ENCODE data around the gene BHLHE41. TPM values are rescaled to one million over a fixed set of nuclear protein-coding genes. Genes with fewer than 3 reads are reported as not detected.

The BHLHE41 gene
- polyA plus RNA-seq, 1 of the 3 experiments (the other 2 are of a cell fraction): 16.1 TPM

GRCh38 chr12:26109343-26109881 is 15.4 kb downstream of the BHLHE41 start:
- Histone ChIP-seq H4K20me1 (ENCODE audit: insufficient read depth) (no peaks in the 10 kb centered on the region), H3K4me1 (ENCODE audit: control insufficient read depth in 1 of 2, insufficient read depth in 2 of 2, low read depth in 1 of 2, low read length in 1 of 2) (peaks cover 0 to 9% of the 10 kb centered on the region in 2 experiments; a peak in 2 of 4 replicates), H3K9me2 (no peaks in the 10 kb centered on the region), H3K9ac (no peak overlapping the region), H3K4me3 (ENCODE audit: low read depth in 2 of 2, low read length in 1 of 2) (no peak overlapping the region), H3K9me3 (no peaks in the 10 kb centered on the region), H3K27me3 (ENCODE audit: insufficient read depth) (no peaks in the 10 kb centered on the region), H3K27ac (ENCODE audit: low read depth in 2 of 2, low read length in 1 of 2) (no peak overlapping the region), H3K79me2 (ENCODE audit: insufficient read depth) (no peaks in the 10 kb centered on the region), H3K4me2 (no peak overlapping the region), H3F3A (replicated peaks; ENCODE audit: insufficient read depth) (no peaks in the 10 kb centered on the region), H2AFZ (ENCODE audit: low read depth) (no peak overlapping the region), H3K36me3 (replicated peaks in 1 of 2; ENCODE audit: control insufficient read depth in 1 of 2, insufficient read depth in 2 of 2, low read length in 1 of 2) (no peaks in the 10 kb centered on the region)
- ChIA-PET POLR2A (no interaction called here), CTCF (interaction anchor here (1.0 to 1.7 kb wide), 4 partner anchors 12 to 543 kb away, joined by 3 to 6 read pairs (median 5); no protein-coding TSS in a partner anchor)
- WGBS (ENCODE audit: low lambda C conversion rate): 90% methylated on average over 10 of the region's 10 CpGs
- TF ChIP-seq ZBTB33 (IDR thresholded peaks at IDR 0.05; ENCODE audit: borderline replicate concordance, low read depth): no peak
- no peak for TF ChIP-seq USF2 (IDR thresholded peaks at IDR 0.05; ENCODE audit: borderline replicate concordance, low read depth, low read length)
- TF ChIP-seq RXRA (IDR thresholded peaks at IDR 0.05; ENCODE audit: borderline replicate concordance, low read depth): no peak
- TF ChIP-seq GABPA (IDR thresholded peaks at IDR 0.05; ENCODE audit: low read depth): no peak
- TF ChIP-seq RFX5 (IDR thresholded peaks at IDR 0.05; ENCODE audit: low read length): no peak
- TF ChIP-seq YY1 (IDR thresholded peaks at IDR 0.05; ENCODE audit: low read depth): no peak
- TF ChIP-seq GATA2 (CRISPR knock-in tag; IDR thresholded peaks at IDR 0.05): no peak
- TF ChIP-seq, protein P1, sequence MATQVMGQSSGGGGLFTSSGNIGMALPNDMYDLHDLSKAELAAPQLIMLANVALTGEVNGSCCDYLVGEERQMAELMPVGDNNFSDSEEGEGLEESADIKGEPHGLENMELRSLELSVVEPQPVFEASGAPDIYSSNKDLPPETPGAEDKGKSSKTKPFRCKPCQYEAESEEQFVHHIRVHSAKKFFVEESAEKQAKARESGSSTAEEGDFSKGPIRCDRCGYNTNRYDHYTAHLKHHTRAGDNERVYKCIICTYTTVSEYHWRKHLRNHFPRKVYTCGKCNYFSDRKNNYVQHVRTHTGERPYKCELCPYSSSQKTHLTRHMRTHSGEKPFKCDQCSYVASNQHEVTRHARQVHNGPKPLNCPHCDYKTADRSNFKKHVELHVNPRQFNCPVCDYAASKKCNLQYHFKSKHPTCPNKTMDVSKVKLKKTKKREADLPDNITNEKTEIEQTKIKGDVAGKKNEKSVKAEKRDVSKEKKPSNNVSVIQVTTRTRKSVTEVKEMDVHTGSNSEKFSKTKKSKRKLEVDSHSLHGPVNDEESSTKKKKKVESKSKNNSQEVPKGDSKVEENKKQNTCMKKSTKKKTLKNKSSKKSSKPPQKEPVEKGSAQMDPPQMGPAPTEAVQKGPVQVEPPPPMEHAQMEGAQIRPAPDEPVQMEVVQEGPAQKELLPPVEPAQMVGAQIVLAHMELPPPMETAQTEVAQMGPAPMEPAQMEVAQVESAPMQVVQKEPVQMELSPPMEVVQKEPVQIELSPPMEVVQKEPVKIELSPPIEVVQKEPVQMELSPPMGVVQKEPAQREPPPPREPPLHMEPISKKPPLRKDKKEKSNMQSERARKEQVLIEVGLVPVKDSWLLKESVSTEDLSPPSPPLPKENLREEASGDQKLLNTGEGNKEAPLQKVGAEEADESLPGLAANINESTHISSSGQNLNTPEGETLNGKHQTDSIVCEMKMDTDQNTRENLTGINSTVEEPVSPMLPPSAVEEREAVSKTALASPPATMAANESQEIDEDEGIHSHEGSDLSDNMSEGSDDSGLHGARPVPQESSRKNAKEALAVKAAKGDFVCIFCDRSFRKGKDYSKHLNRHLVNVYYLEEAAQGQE (IDR thresholded peaks at IDR 0.05; ENCODE audit: low read depth, low read length): no peak
- TF ChIP-seq TEAD4 (IDR thresholded peaks at IDR 0.05; ENCODE audit: borderline replicate concordance, insufficient read depth): no peak
- no peak for TF ChIP-seq EZH2phosphoT487 (IDR thresholded peaks at IDR 0.05; ENCODE audit: borderline replicate concordance, low read depth)
- TF ChIP-seq CHD2 (IDR thresholded peaks at IDR 0.05; ENCODE audit: low read length, partially characterized antibody): no peak
- TF ChIP-seq, protein P2, sequence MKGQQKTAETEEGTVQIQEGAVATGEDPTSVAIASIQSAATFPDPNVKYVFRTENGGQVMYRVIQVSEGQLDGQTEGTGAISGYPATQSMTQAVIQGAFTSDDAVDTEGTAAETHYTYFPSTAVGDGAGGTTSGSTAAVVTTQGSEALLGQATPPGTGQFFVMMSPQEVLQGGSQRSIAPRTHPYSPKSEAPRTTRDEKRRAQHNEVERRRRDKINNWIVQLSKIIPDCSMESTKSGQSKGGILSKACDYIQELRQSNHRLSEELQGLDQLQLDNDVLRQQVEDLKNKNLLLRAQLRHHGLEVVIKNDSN (IDR thresholded peaks at IDR 0.05; ENCODE audit: borderline replicate concordance, low read depth): no peak
- no peak for TF ChIP-seq MXI1 (IDR thresholded peaks at IDR 0.05; ENCODE audit: low read depth, low read length)
- no peak for TF ChIP-seq SIN3A (IDR thresholded peaks at IDR 0.05; ENCODE audit: borderline replicate concordance, low read depth, low read length)
- no peak for TF ChIP-seq EP300 (IDR thresholded peaks at IDR 0.05; ENCODE audit: borderline replicate concordance in 1 of 2, low read depth in 1 of 2, low read length in 1 of 2)
- TF ChIP-seq PBX3 (IDR thresholded peaks at IDR 0.05): no peak
- TF ChIP-seq, protein P3, sequence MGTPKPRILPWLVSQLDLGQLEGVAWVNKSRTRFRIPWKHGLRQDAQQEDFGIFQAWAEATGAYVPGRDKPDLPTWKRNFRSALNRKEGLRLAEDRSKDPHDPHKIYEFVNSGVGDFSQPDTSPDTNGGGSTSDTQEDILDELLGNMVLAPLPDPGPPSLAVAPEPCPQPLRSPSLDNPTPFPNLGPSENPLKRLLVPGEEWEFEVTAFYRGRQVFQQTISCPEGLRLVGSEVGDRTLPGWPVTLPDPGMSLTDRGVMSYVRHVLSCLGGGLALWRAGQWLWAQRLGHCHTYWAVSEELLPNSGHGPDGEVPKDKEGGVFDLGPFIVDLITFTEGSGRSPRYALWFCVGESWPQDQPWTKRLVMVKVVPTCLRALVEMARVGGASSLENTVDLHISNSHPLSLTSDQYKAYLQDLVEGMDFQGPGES (IDR thresholded peaks at IDR 0.05; ENCODE audit: low read depth, low read length): no peak
- TF ChIP-seq FOXJ3 (CRISPR knock-in tag; IDR thresholded peaks at IDR 0.05): no peak
- no peak for TF ChIP-seq NFIC (IDR thresholded peaks at IDR 0.05; ENCODE audit: borderline replicate concordance)
- no peak for DNase-seq
